HepG2 (cell line): ENCODE results near the gene RPL3. TPM values are rescaled to one million over a fixed set of nuclear protein-coding genes. Genes with fewer than 3 reads are reported as not detected.
A peak's percentile ranks its signal among the peaks of the same experiment; 100 is the strongest.

Experiments
- AGO2 ChIP-seq: fragments of 200-400 bp; formaldehyde crosslinking; optimal IDR thresholded peaks from 2 replicates; pipeline ENCODE3; 2017; ENCODE audit warnings: mild to moderate bottlenecking, low read depth, low read length, moderate library complexity
- ASH2L ChIP-seq: fragments of 300-600, 200-600 bp; sonication (generic); IDR thresholded peaks from 2 replicates; pipeline ENCODE4 v1.7.0; 2017; ENCODE audit warnings: low read depth, mild to moderate bottlenecking, moderate library complexity, mixed read lengths, low read length; ENCODE audit not compliant: insufficient read length
- GZF1 ChIP-seq: sonication (generic); formaldehyde crosslinking; IDR thresholded peaks from 2 replicates; pipeline ENCODE4 v1.5.1; 2020; ENCODE audit warnings: mild to moderate bottlenecking, missing genetic modification reagents
- IKZF5 ChIP-seq: IDR thresholded peaks from 2 replicates; pipeline ENCODE4 v1.6.1; 2018; ENCODE audit warnings: missing genetic modification reagents, mild to moderate bottlenecking, missing compliant biosample characterization
- MYNN ChIP-seq: sonication (generic); formaldehyde crosslinking; IDR thresholded peaks from 2 replicates; pipeline ENCODE4 v1.4.0; 2020; ENCODE audit warnings: mild to moderate bottlenecking, low read depth, missing genetic modification reagents
- NAIF1 ChIP-seq: sonication (generic); formaldehyde crosslinking; IDR thresholded peaks from 2 replicates; pipeline ENCODE4 v1.5.0; 2020; ENCODE audit warnings: mild to moderate bottlenecking, missing genetic modification reagents, borderline replicate concordance
- NFIB ChIP-seq: sonication (generic); formaldehyde crosslinking; IDR thresholded peaks from 2 replicates; pipeline ENCODE4 v1.9.0; 2021; ENCODE audit warnings: missing genetic modification reagents, mild to moderate bottlenecking, borderline replicate concordance
- NPAS2 ChIP-seq: sonication (generic); formaldehyde crosslinking; IDR thresholded peaks from 2 replicates; pipeline ENCODE4 v1.8.0; 2022; ENCODE audit warnings: mild to moderate bottlenecking, missing genetic modification reagents, borderline replicate concordance
- PHB2 ChIP-seq: fragments of 450-650 bp; IDR thresholded peaks from 2 replicates; pipeline ENCODE4 v1.6.1; 2018; ENCODE audit not compliant: partially characterized antibody
- RBFOX2 ChIP-seq: fragments of 200-400 bp; formaldehyde crosslinking; IDR thresholded peaks from 2 replicates; pipeline ENCODE4 v1.6.1; 2017; ENCODE audit warnings: low read depth, mild to moderate bottlenecking, low read length
- RBM22 ChIP-seq: fragments of 200-400 bp; formaldehyde crosslinking; optimal IDR thresholded peaks from 2 replicates; pipeline ENCODE3; 2017; ENCODE audit warnings: mild to moderate bottlenecking, low read length, moderate library complexity
- SALL2 ChIP-seq: sonication (generic); formaldehyde crosslinking; IDR thresholded peaks from 2 replicates; pipeline ENCODE4 v1.8.1; 2023; ENCODE audit warnings: mild to moderate bottlenecking, missing genetic modification reagents, inconsistent platforms
- SMAD1 ChIP-seq: sonication (generic); formaldehyde crosslinking; IDR thresholded peaks from 2 replicates; pipeline ENCODE4 v1.4.0; 2020; ENCODE audit warnings: missing genetic modification reagents, low read depth, mild to moderate bottlenecking, borderline replicate concordance
- SRSF1 ChIP-seq: fragments of 200-400 bp; formaldehyde crosslinking; optimal IDR thresholded peaks from 2 replicates; pipeline ENCODE3; 2017; ENCODE audit warnings: mild to moderate bottlenecking, low read depth, low read length, moderate library complexity
- TRIM22 ChIP-seq: fragments of 450-650 bp; IDR thresholded peaks from 2 replicates; pipeline ENCODE4 v1.6.1; 2017
- U2AF1 ChIP-seq: fragments of 200-400 bp; formaldehyde crosslinking; optimal IDR thresholded peaks from 2 replicates; pipeline ENCODE3; 2017; ENCODE audit warnings: mild to moderate bottlenecking, low read depth, low read length
- ZBTB1 ChIP-seq: sonication (generic); formaldehyde crosslinking; IDR thresholded peaks from 2 replicates; pipeline ENCODE4 v1.4.0; 2020; ENCODE audit warnings: missing genetic modification reagents, borderline replicate concordance
- ZFP41 ChIP-seq: sonication (generic); formaldehyde crosslinking; IDR thresholded peaks from 2 replicates; pipeline ENCODE4 v1.4.0; 2020; ENCODE audit warnings: mild to moderate bottlenecking, missing genetic modification reagents, borderline replicate concordance
- ZNF138 ChIP-seq: sonication (generic); formaldehyde crosslinking; IDR thresholded peaks from 2 replicates; pipeline ENCODE4 v1.5.0; 2020; ENCODE audit warnings: mild to moderate bottlenecking, low read depth, missing genetic modification reagents
- ZNF543 ChIP-seq: sonication (generic); formaldehyde crosslinking; IDR thresholded peaks from 2 replicates; pipeline ENCODE4 v1.4.0; 2020; ENCODE audit warnings: mild to moderate bottlenecking, missing genetic modification reagents
- polyA plus RNA-seq, 8 experiments: library from polyadenylated mRNA; depleted of rRNA in 3 of 8; stranded (reverse) in 7 of 8; unstranded in 1 of 8; fragments of >200 nt; fragmentation: Illumina TruSeq in 4 of 8; extraction: Trizol in 4 of 8; gene quantifications; 2 replicates each; pipeline versions ENCODE4 v1.2.1 to v1.2.3, GENCODE V29; 2011 to 2016; ENCODE audit warnings: low read depth in 4 of 8, missing spikeins in 1 of 8, mixed read lengths in 1 of 8; ENCODE audit not compliant: insufficient read depth in 1 of 8
- total RNA-seq, 5 experiments: library from RNA; depleted of rRNA; stranded (reverse); fragments of >200 nt; fragmentation: Illumina TruSeq; extraction: Trizol; gene quantifications; 2 replicates each; pipeline ENCODE4 v1.2.3, GENCODE V29; 2016; ENCODE audit warnings: low read depth in 1 of 5
- TF ChIP-seq, protein P1 (sequence below): sonication (generic); formaldehyde crosslinking; IDR thresholded peaks from 2 replicates; pipeline ENCODE4 v1.5.1; 2020; ENCODE audit warnings: mild to moderate bottlenecking, missing genetic modification reagents, borderline replicate concordance
- TF ChIP-seq, protein P2 (sequence below): IDR thresholded peaks from 2 replicates; pipeline ENCODE4 v1.6.1; 2016; ENCODE audit warnings: mild to moderate bottlenecking
- TF ChIP-seq, protein P3 (sequence below): sonication (generic); formaldehyde crosslinking; IDR thresholded peaks from 2 replicates; pipeline ENCODE4 v1.4.0; 2020; ENCODE audit warnings: missing genetic modification reagents
- TF ChIP-seq, protein P4 (sequence below), 2 experiments: fragments of 450-650 bp in 1 of 2; sonication (generic) in 1 of 2; formaldehyde crosslinking; IDR thresholded peaks; 2 replicates each; pipeline versions ENCODE4 v1.5.0 to v1.8.0; 2020 to 2022; ENCODE audit warnings: mild to moderate bottlenecking in 1 of 2, missing genetic modification reagents in 1 of 2

The RPL3 gene
- total and polyA plus RNA-seq, 2 of the 13 experiments (the other 11 are each of a cell fraction or from before 2014, with no cell fraction given), result 1,051 to 3,279 TPM

GRCh38 chr22:39315389-39315788 lies 4.0 kb downstream of the RPL3 start (continued):
- TF ChIP-seq, protein P1, sequence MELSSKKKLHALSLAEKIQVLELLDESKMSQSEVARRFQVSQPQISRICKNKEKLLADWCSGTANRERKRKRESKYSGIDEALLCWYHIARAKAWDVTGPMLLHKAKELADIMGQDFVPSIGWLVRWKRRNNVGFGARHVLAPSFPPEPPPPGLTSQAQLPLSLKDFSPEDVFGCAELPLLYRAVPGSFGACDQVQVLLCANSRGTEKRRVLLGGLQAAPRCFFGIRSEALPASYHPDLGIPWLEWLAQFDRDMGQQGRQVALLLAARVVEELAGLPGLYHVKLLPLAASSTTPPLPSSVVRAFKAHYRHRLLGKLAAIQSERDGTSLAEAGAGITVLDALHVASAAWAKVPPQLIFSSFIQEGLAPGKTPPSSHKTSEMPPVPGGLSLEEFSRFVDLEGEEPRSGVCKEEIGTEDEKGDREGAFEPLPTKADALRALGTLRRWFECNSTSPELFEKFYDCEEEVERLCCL (CRISPR knock-in tag), result no peak
- TF ChIP-seq AGO2 (peak; percentile 59), ZNF138 (CRISPR knock-in tag) (no peak), MYNN (CRISPR knock-in tag) (no peak), SRSF1 (no peak), U2AF1 (no peak), NAIF1 (CRISPR knock-in tag) (no peak), SMAD1 (no peak), ASH2L (no peak), TRIM22 (no peak), IKZF5 (CRISPR knock-in tag) (no peak), NPAS2 (CRISPR knock-in tag) (0 out of 2 replicates have a peak, but pooled peaks have one; percentile 27), ZNF543 (no peak), NFIB (CRISPR knock-in tag) (no peak), ZBTB1 (no peak), PHB2 (no peak), RBFOX2 (peak; percentile 37; the same call in 1 of the 2 replicates), RBM22 (peak; percentile 51), GZF1 (no peak), SALL2 (CRISPR knock-in tag) (no peak), ZFP41 (CRISPR knock-in tag) (no peak)
- TF ChIP-seq, protein P2, sequence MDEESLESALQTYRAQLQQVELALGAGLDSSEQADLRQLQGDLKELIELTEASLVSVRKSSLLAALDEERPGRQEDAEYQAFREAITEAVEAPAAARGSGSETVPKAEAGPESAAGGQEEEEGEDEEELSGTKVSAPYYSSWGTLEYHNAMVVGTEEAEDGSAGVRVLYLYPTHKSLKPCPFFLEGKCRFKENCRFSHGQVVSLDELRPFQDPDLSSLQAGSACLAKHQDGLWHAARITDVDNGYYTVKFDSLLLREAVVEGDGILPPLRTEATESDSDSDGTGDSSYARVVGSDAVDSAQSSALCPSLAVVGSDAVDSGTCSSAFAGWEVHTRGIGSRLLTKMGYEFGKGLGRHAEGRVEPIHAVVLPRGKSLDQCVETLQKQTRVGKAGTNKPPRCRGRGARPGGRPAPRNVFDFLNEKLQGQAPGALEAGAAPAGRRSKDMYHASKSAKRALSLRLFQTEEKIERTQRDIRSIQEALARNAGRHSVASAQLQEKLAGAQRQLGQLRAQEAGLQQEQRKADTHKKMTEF, result no peak
- TF ChIP-seq, protein P3, sequence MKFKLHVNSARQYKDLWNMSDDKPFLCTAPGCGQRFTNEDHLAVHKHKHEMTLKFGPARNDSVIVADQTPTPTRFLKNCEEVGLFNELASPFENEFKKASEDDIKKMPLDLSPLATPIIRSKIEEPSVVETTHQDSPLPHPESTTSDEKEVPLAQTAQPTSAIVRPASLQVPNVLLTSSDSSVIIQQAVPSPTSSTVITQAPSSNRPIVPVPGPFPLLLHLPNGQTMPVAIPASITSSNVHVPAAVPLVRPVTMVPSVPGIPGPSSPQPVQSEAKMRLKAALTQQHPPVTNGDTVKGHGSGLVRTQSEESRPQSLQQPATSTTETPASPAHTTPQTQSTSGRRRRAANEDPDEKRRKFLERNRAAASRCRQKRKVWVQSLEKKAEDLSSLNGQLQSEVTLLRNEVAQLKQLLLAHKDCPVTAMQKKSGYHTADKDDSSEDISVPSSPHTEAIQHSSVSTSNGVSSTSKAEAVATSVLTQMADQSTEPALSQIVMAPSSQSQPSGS (CRISPR knock-in tag), result no peak
- TF ChIP-seq, protein P4, sequence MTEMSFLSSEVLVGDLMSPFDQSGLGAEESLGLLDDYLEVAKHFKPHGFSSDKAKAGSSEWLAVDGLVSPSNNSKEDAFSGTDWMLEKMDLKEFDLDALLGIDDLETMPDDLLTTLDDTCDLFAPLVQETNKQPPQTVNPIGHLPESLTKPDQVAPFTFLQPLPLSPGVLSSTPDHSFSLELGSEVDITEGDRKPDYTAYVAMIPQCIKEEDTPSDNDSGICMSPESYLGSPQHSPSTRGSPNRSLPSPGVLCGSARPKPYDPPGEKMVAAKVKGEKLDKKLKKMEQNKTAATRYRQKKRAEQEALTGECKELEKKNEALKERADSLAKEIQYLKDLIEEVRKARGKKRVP (CRISPR knock-in tag; IDR thresholded peaks at IDR 0.05), result no peak
